IPS-18c (cell line): Measurements from ENCODE around the gene KCNH5.
"Not testable (repeated sequence)": the region's sequence is repeated elsewhere in the genome, so short reads cannot be mapped to it uniquely, and the experiment has no call there.

ENCODE experiments used
- H3K4me3 ChIP-seq: 2 replicates; pipeline ENCODE4 v1.7.0; 2013; ENCODE audit warnings: low read depth, mild to moderate bottlenecking, low read length, moderate library complexity; ENCODE audit not compliant: insufficient read depth
- H3K9me3 ChIP-seq: one replicate; pipeline ENCODE4 v1.6.1; 2013; ENCODE audit warnings: mild to moderate bottlenecking, low read length, moderate library complexity; ENCODE audit not compliant: control insufficient read depth, insufficient read depth

Gene KCNH5

DNA sequence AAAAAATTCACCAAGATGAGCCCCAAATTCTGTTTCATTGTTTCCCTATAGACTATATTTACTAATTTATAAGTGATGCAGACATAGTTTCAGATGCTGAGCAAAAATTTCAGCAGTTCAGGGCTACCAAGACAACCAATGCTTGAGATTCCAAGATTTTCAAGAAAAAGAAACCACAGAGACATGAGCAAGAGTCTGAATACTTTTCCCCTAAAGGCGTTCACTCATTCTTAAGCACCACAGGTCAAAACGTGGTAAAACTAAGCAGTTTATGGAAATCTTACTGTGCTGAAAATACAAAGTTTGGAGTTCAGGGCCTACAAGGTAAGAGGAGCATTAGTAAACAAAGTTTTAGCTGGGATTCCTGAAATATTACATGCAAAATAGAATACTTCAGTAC, 221.2 kb downstream of the KCNH5 start:
- Histone ChIP-seq H3K4me3 (no peak overlapping the region), H3K9me3 (peaks cover 5% of the 10 kb centered on the region)

DNA sequence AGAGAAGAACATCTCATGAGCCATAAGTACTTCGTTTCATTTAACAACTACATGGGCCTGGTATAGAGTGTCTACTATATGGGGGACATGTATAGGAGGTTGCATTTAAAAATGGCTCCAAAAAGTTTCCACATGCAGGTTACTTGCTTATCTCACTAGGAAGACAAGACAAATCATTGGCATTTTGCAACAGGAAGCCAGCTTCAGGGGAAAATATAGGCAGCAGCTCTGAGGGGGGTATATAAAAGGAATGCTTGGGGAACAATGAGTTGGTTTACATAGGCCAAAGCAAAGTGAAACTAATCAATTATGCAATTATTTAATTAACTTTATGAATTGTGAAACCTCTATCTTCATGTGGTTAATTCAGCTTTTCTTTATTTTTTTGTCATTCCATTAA, 225.3 kb downstream of the KCNH5 start:
- H3K4me3 ChIP-seq = no peak overlapping the region
- H3K9me3 ChIP-seq = no peaks in the 10 kb centered on the region

DNA sequence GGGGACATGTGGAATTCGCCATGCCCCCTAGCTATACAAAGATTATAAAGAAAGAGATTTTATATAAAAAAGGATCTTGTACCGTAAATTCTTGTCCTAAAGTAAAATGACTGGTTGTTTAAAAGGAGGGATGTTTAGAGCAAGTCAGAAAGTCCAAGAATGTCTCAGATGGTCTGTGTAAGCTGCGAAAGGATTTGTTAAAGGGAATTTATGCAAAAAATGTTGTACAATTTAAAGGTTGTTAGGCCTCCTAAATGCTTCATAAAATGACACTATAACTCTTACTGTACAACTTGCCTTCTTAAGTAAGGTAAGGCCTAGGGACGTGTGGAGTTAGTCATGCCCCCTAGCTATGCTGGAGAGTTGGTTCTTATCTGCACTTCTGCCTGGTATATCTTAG, 237.6 kb downstream of the KCNH5 start:
- no peaks in the 10 kb centered on the region for H3K9me3 ChIP-seq
- no peak overlapping the region for H3K4me3 ChIP-seq

DNA sequence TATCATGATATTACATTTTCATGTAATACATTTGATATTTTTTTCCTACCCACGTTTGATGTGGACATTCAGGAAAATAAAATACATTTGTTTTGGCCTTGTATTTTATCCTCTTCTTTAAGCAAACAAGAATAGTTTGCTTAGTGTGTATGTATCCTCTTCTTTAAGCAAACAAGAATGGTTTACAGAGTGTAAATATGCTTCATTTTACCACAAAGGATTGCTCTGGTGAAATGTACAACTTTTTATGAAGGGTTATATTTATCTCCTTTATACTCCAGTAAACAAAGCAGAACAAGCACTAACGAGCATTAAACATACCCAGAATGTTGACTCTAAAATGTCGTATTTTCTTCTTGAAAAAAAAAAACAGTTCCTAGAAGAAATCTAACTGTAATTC, 244.7 kb downstream of the KCNH5 start:
- H3K9me3 ChIP-seq = no peaks in the 10 kb centered on the region

DNA sequence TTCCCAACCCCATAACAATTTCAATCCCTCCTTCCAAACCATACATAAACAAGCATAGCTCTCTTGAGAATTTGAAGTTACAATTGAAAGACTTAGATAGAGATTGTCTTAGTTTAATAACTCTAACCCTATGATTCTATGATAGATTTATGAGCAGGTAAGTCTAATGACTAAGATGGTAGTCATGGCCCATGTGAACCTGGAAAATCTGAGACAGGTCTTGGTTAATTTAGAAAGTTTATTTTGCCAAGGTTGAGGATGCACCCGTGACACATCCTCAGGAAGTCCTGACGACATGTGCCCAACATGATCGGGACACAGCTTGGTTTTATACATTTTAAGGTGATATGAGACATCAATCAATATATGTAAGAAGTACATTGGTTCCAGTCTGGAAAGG, 248.8 kb downstream of the KCNH5 start:
- H3K9me3 ChIP-seq = no peaks in the 10 kb centered on the region
- no peak overlapping the region for H3K4me3 ChIP-seq

More for the DNA sequence above, 244.7 kb downstream of the KCNH5 start:
- no peak overlapping the region for H3K4me3 ChIP-seq

DNA sequence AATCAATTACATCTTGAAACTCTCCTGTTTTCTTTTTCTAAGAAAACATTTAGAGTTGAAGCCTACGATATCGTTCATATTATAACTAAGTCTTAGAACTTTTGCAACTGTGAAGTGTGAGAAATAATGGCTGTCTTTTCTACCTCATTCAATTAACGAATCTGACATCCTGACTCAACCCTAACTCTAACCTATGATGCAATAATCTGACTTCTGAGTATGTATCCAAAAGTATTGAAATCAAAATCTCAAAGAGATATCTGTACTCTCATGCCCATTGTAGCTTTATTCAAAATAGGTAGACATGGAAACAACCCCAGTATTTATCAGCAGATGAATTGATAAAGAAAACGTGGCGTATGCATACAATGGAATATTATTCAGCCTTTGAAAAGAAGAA, 252.7 kb downstream of the KCNH5 start:
- Histone ChIP-seq H3K4me3 (no peak overlapping the region), H3K9me3 (no peaks in the 10 kb centered on the region)

DNA sequence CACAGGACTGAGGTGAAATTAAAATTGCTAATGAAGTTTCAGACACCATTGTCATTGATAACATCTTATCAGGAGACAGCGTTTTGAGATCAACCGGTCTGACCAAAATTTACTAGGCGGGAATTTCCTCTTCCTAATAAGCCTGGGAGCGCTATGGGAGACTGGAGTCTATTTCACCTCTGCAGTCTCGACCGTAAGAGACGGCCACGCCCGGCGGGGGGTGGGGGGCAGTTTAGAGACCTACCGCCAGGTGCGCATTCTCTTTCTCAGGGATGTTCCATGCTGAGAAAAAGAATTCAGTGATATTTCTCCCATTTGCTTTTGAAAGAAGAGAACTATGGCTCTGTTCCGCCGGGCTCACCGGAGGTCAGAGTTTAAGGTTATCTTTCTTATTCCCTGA, 263.9 kb downstream of the KCNH5 start:
- not testable (repeated sequence) for H3K4me3 ChIP-seq, H3K9me3 ChIP-seq

DNA sequence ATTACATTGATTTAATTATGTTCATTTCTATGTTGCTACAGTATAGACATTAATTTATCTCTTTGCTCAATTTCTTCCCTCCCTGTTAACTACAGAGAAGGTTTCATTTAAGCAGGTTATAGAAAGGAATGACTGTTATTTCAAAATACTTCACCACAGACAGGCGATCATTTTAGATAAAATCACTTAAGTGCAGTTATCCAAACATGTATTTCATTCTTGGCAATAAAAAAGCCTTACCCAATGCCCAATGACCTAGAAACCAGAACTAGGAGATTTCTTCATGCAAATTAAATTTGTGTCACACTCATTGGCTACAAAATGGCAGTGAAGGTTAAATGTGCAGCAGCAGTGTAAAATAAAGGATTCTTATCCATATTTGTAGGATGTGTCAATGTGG, 266.4 kb downstream of the KCNH5 start:
- no peaks in the 10 kb centered on the region for H3K9me3 ChIP-seq
- no peak overlapping the region for H3K4me3 ChIP-seq

DNA sequence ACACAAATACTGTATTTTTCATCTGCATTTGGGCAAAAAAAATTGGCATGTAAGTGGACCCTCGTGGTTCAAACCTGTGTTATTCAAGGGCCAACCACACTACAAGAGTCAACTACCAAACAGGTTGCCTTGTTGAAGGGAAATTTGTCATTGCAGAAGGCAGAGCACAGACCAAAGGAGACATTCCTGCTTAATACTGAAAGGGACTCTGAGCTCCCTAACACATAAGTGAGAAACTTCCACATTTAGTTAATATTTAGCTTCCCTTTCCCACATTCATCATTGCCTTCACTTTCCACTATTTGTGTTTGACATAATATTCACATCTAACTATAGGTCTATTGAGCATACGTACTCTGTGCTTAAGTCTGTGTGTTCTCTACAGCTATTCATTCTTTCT, 266.9 kb downstream of the KCNH5 start:
- no peak overlapping the region for H3K4me3 ChIP-seq

DNA sequence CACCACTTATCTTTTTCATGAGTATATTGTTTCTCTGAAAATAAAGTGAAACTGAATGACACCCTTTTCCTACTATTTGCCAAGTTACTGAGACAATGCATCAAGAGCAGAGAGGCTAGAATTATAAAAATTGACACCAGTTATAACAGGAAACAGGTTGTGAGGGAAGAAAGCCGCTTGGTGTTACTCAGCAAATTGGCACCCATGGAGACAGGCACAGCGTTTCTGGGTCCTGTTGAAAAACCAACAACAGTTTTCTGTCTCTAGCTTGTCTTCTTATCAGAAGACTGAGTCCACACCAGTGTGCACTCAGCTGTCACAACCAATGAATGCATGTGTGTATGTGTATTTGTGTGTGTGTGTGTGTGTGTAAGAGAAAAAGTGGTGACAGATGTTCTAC, 267.7 kb downstream of the KCNH5 start:
- Histone ChIP-seq H3K9me3 (no peaks in the 10 kb centered on the region), H3K4me3 (no peak overlapping the region)

More for the DNA sequence above, 266.9 kb downstream of the KCNH5 start:
- no peaks in the 10 kb centered on the region for H3K9me3 ChIP-seq

DNA sequence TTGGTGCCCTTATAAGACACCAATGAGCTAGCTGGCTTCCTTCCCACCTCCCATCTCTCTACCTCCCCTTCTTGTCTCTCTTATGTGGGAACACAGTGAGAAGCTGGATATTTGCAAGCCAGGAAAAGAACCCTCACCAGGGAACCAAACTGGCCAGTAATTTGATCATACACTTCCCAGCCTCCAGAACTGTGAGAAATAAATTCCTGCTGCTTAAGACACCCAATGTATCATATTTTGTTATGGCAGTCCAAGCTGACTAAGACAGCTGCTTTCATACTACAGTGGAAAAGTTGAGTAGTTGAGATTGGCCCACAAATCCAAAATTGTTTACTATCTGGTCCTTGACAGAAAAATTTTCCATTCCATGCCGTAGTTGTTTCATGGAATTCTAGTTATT, 269.0 kb downstream of the KCNH5 start:
- no peaks in the 10 kb centered on the region for H3K9me3 ChIP-seq
- H3K4me3 ChIP-seq = no peak overlapping the region

DNA sequence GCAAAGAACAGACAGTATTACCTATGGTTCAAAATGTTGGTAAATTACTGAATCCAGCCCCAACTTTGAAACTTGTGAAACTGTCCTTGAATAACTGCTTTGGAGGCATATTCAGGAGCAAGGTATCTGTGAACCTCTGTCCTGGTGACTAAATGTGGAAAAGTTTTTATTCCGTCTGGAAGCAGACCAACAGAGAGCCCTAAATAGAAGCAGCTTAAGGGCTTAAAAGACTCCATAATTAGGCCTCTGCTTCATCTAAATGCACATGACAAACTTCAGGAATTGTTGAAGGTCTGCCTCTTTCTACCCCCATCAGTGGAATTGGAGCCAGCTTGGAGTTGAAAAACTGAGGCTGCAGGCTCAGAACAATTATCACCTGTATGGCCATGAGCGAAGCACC, 276.5 kb downstream of the KCNH5 start:
- Histone ChIP-seq H3K9me3 (no peaks in the 10 kb centered on the region), H3K4me3 (no peak overlapping the region)

DNA sequence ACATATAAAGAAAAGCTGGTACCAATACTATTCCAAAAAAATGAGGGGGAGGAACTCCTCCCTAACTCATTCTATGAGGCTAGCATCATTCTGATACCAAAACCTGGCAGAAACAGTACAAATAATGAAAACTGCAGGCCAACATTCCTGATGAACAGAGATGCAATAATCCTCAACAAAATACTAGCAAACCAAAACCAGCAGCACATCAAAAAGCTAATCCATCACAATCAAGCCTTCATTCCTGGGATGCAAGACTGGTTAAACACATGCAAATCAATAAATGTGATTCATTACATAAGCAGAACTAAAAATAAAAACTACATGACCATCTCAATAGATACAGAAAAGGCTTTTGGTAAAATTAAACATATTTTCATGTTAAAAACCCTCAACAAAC, 281.3 kb downstream of the KCNH5 start:
- Histone ChIP-seq H3K9me3 (no peaks in the 10 kb centered on the region), H3K4me3 (no peak overlapping the region)

DNA sequence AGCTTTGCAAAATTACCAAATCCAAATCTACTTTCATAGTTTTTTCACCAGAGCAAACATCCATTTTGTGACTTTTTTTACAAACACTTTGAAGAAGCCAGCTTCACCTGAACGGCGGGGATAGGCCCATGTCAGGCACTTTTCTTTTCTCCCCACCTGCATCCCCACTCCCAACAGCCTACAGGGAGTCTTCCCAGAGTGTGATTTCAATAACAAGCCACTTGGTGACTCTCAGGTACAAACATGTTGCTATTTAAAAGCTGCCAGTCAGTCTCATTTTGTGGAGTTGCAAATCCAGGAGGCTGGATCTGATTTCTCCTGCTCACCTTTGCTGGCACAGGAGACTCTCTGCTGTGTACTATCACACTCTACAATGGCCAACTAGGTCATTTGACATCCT, 285.5 kb downstream of the KCNH5 start:
- Histone ChIP-seq H3K9me3 (no peaks in the 10 kb centered on the region), H3K4me3 (no peak overlapping the region)

DNA sequence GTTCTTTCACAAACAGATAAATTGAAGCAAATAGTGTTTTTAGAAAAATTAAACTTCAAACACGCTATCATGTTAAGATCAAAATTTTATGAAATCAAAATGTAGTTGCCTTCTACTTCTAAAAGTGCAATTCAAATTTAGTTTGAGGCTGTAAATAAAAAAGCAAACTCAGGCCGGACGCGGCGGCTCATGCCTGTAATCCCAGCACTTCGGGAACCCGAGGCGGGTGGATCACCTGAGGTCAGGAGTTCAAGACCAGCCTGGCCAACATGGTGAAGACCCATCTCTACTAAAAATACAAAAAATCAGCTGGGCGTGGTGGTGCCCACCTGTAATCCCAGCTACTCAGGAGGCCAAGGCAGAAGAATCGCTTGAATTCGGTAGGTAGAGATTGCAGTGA, 298.4 kb downstream of the KCNH5 start:
- H3K9me3 ChIP-seq, H3K4me3 ChIP-seq: not testable (repeated sequence)

DNA sequence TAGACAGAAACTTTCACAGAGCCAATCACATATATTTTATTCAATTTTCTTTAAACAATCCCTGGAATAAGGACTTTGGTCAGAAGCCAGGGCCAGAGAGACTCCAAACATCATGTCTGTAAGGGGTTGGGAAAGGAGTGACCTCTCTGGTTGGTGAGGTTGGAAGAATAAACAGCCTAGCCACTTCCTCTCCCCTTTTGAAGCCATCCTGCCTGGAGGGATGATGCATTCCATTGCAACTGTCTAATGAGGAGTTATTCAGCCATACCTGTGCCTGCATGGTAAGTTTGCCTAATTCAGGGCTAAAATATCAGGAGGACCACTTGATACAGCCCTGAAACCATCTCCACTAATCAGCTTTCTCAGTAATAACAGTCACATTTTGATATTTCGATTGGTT, 299.8 kb downstream of the KCNH5 start:
- Histone ChIP-seq H3K4me3 (no peak overlapping the region), H3K9me3 (no peaks in the 10 kb centered on the region)

DNA sequence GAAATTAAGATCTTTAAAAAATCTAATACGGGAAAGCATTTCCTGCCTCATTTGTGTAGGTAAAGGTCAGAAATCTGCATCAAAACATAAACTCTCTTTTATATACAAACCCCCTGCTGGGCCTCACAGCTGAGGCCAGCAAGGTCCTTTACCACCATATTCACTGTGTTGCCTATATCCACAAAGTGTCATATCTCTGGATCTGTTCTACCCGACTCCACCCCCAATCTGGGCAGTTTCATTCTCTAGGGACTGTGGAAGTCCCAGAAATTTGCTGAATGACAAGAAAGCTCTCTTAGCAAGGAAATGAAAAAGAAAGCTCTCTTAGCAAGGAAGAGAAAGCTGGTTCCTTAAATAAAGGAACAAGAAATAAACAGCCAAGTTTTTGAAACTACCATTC, 301.7 kb downstream of the KCNH5 start:
- Histone ChIP-seq H3K9me3 (no peaks in the 10 kb centered on the region), H3K4me3 (no peak overlapping the region)

DNA sequence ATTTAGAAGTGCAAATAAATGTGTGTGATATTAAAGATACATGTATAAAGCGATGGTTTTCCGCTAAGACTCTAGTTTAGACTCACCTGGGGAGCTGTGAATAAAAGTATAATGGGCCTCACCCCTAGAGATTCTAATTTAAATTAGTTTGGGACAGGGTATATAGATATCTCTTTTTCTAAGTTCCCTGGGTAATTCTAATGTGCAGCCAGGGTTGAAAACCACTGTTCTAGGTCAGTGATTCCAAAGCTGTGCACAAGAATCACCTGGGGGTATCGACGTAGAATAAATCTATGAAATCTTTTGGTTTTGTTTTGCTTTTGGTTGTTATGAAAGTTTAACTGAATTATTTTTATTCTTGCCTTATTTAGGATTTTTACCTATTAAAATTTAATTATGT, 302.1 kb downstream of the KCNH5 start:
- Histone ChIP-seq H3K4me3 (no peak overlapping the region), H3K9me3 (no peaks in the 10 kb centered on the region)

DNA sequence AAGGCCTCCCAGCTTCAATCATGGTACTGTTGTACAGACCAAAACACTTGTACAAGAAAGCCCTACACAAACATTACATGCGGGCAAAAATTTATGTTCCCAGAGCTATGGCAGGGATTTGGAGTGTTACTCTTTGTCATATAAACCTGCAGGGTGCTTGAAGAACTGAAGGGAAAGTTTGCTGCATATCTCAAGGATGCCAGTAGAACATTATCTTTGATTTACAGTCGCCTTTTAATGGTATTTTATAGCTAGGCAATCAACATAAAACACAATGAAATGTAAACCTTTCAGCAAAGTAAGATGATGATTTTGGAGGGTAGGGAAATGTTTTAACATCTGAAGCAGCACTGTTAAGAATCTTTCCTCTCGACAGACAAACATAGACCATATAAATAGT, 305.6 kb downstream of the KCNH5 start:
- H3K4me3 ChIP-seq = no peak overlapping the region

More for the DNA sequence above, 305.6 kb downstream of the KCNH5 start:
- no peaks in the 10 kb centered on the region for H3K9me3 ChIP-seq
